DOHH2 (cell line): ENCODE measurements around the gene TMEM234.

Experiments used
- H3F3A ChIP-seq: fragments of 200-600 bp; sonication (generic), shearing (Covaris generic); 2 replicates; pipeline ENCODE4 v1.6.0; 2016; ENCODE audit warnings: antibody characterized with exemption, mild to moderate bottlenecking; ENCODE audit not compliant: control insufficient read depth, insufficient read depth
- H3K27ac ChIP-seq: fragments of 200-600 bp; sonication (generic); 2 replicates; pipeline ENCODE4 v1.5.1; 2014; ENCODE audit warnings: low read depth, mild to moderate bottlenecking, low read length, moderate library complexity
- H3K27me3 ChIP-seq: fragments of 200-600 bp; sonication (generic); 2 replicates; pipeline ENCODE4 v1.6.1; 2014; ENCODE audit warnings: mild to moderate bottlenecking, low read length, mixed read lengths; ENCODE audit not compliant: control insufficient read depth
- H3K36me3 ChIP-seq: fragments of 200-600 bp; sonication (generic); 2 replicates; pipeline ENCODE4 v1.6.1; 2014; ENCODE audit warnings: mild to moderate bottlenecking, low read length, moderate library complexity, mixed read lengths; ENCODE audit not compliant: control insufficient read depth
- H3K4me1 ChIP-seq: fragments of 200-600 bp; sonication (generic); 2 replicates; pipeline ENCODE4 v1.6.1; 2014; ENCODE audit warnings: mild to moderate bottlenecking, low read length, mixed read lengths; ENCODE audit not compliant: control insufficient read depth
- H3K4me2 ChIP-seq: fragments of 200-600 bp; sonication (generic); 2 replicates; pipeline ENCODE4 v1.6.0; 2014; ENCODE audit warnings: mild to moderate bottlenecking, low read length, moderate library complexity
- H3K4me3 ChIP-seq: fragments of 200-600 bp; sonication (generic); 2 replicates; pipeline ENCODE4 v1.5.1; 2014; ENCODE audit warnings: mild to moderate bottlenecking, low read length, mixed read lengths
- H3K79me2 ChIP-seq: fragments of 200-600 bp; sonication (generic); 2 replicates; pipeline ENCODE4 v1.6.1; 2014; ENCODE audit warnings: mild to moderate bottlenecking, low read length, mixed read lengths; ENCODE audit not compliant: control insufficient read depth
- H3K9me2 ChIP-seq: fragments of 200-600 bp; sonication (generic); replicated peaks from 2 replicates; pipeline ENCODE4 v1.6.1; 2014; ENCODE audit warnings: mild to moderate bottlenecking, low read length, mixed read lengths; ENCODE audit not compliant: control insufficient read depth
- H3K9me3 ChIP-seq: fragments of 200-600 bp; sonication (generic); 2 replicates; pipeline ENCODE4 v1.6.1; 2014; ENCODE audit warnings: antibody characterized with exemption, low read length, mixed read lengths; ENCODE audit not compliant: control insufficient read depth, insufficient read depth
- H4K20me1 ChIP-seq: fragments of 200-600 bp; sonication (generic); 2 replicates; pipeline ENCODE4 v1.6.0; 2014; ENCODE audit warnings: low read depth, mild to moderate bottlenecking, antibody characterized with exemption, low read length, moderate library complexity; ENCODE audit not compliant: control insufficient read depth, insufficient read depth
- CTCF ChIP-seq: fragments of 200-600 bp; sonication (generic); IDR thresholded peaks from one replicate; pipeline ENCODE4 v1.5.1; 2014; ENCODE audit warnings: antibody characterized with exemption, mild to moderate bottlenecking, low read depth, low read length; ENCODE audit not compliant: poor library complexity, severe bottlenecking
- EZH2phosphoT487 ChIP-seq: fragments of 200-600 bp; sonication (generic); IDR thresholded peaks from 2 replicates; pipeline ENCODE4 v1.6.1; 2017; ENCODE audit warnings: borderline replicate concordance, mild to moderate bottlenecking, antibody characterized with exemption, low read length, moderate library complexity, mixed read lengths

TMEM234 gene

GRCh38 chr1:32182060-32182459 is 40.1 kb downstream of the TMEM234 start:
- Histone ChIP-seq H3F3A (peaks cover 17% of the 10 kb centered on the region), H3K9me3 (no peaks in the 10 kb centered on the region), H3K36me3 (peaks cover 59% of the 10 kb centered on the region), H3K79me2 (peaks cover 66% of the 10 kb centered on the region), H3K4me2 (peak overlapping the region; percentile 97), H3K4me3 (no peak overlapping the region), H3K4me1 (peaks cover 39% of the 10 kb centered on the region), H3K9me2 (no peaks in the 10 kb centered on the region), H4K20me1 (peaks cover 3% of the 10 kb centered on the region; the same call in 1 of the 2 replicates), H3K27me3 (no peaks in the 10 kb centered on the region), H3K27ac (no peak overlapping the region)
- no peak for TF ChIP-seq EZH2phosphoT487
- TF ChIP-seq CTCF: no peak

- H4K20me1 ChIP-seq: peaks cover 3% of the 10 kb centered on the region; the same call in 1 of the 2 replicates
These were observed 40.6 kb downstream of the TMEM234 start for GRCh38 chr1:32181563-32181962.

GRCh38 chr1:32181065-32181464 is 41.1 kb downstream of the TMEM234 start:
- TF ChIP-seq CTCF (no peak), EZH2phosphoT487 (no peak)
- peak overlapping the region; percentile 73; the same call in 1 of the 2 replicates for H3K27ac ChIP-seq
- peaks cover 34% of the 10 kb centered on the region for H3K4me1 ChIP-seq
- H3K4me3 ChIP-seq: peak overlapping the region; percentile 87
- no peaks in the 10 kb centered on the region for H3K27me3 ChIP-seq
- H3K4me2 ChIP-seq: peak overlapping the region; percentile 97
- peaks cover 17% of the 10 kb centered on the region for H3F3A ChIP-seq
- peaks cover 56% of the 10 kb centered on the region for H3K79me2 ChIP-seq
- H4K20me1 ChIP-seq: peaks cover 3% of the 10 kb centered on the region; the same call in 1 of the 2 replicates
- peaks cover 50% of the 10 kb centered on the region for H3K36me3 ChIP-seq
- H3K9me2 ChIP-seq: no peaks in the 10 kb centered on the region
- no peaks in the 10 kb centered on the region for H3K9me3 ChIP-seq

More at GRCh38 chr1:32181563-32181962, 40.6 kb downstream of the TMEM234 start:
- Histone ChIP-seq H3K4me2 (peak overlapping the region; percentile 97), H3K4me3 (peak overlapping the region; percentile 87), H3K27ac (no peak overlapping the region), H3K79me2 (peaks cover 61% of the 10 kb centered on the region), H3K9me3 (no peaks in the 10 kb centered on the region), H3K36me3 (peaks cover 55% of the 10 kb centered on the region), H3F3A (peaks cover 17% of the 10 kb centered on the region), H3K27me3 (no peaks in the 10 kb centered on the region), H3K4me1 (peaks cover 39% of the 10 kb centered on the region), H3K9me2 (no peaks in the 10 kb centered on the region)
- TF ChIP-seq EZH2phosphoT487 (no peak), CTCF (no peak)
